NCI-H1694 (cell line): ENCODE data around the gene SLC51A.
A peak's percentile ranks its signal among the peaks of the same experiment; 100 is the strongest.
"Not testable (repeated sequence)": the region's sequence is repeated elsewhere in the genome, so short reads cannot be mapped to it uniquely, and the experiment has no call there.

Source experiments
- DNase-seq: peaks from one replicate; lab custom pipeline; 2025; lab: John Stamatoyannopoulos, UW

Gene SLC51A

DNA sequence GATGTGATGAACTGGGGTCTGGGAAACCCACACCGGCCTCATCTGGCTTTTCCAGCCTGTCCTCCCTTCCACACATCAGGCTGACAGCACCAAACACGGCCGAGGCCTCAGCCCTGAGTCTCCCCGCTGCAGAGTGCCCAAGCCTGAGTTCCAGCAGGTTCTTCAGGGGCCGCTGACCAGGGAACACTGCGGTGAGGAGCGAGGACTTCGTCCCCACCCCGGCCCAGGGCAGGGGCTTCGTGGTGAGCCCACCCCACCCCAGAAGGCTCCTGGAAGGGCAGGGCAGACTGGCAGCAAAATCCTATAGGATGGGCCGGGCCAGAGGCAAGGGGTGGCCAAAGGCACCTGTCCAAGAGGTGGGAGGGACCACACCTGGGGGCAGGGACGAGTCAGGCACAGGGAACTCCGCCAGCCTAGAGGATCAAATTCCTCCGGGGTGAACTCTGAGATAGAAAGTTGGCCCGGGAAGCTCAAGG lies at the start of gene SLC51A:
Gene SLC51A, plus strand, starts transcription at position 446 of the 476 bp plus-strand sequence. CDS start 179 bp downstream, outside the sequence.
- DNase-seq = no peak

DNA sequence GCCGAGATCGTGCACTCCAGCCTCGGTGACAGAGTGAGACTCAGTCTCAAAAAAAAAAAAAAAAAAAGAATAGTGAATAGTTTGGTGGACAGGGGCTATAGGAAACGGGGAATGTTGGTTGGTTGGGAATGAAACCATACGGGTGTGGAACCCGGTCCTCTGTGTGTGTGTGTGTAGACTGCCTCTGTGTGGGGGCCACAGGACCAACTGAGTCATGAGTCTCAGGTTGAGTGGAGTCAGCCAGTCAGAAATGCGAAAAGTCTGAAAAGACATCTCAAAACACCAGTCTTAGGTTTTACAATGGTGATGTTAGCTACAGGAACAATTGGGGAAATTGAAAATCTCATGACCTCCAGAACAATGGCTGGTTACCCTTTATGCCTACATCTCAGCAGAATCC lies 49.6 kb upstream of the SLC51A start:
- no peak for DNase-seq

DNA sequence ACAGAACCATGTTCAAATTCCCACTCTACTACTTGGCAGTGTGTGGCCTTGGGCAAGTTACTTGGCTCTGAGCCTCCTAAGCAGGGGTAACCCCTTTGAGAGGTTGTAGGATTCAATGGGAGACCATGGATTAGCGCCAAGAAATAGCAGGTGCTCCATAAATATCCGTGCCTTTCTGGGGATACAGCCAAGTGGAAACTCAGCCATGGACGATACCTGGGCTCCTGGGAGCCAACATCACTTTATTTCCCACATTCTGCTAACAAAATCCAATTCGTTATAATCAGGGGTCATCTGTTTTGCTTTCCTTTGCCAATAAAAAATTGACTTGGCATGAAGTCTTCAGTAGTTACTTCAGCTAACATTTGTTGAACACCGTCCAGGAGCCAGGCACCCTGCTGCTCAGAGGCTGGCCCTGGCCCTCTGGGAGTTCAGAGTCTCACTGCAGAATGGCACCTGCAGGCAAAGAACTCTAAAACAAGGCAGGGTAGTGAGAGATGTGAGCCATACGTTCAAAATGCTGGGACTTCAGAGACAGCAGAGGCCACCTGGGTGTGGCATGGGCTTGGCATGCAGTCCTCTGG lies 47.4 kb upstream of the SLC51A start:
- DNase-seq = peak; percentile 49

DNA sequence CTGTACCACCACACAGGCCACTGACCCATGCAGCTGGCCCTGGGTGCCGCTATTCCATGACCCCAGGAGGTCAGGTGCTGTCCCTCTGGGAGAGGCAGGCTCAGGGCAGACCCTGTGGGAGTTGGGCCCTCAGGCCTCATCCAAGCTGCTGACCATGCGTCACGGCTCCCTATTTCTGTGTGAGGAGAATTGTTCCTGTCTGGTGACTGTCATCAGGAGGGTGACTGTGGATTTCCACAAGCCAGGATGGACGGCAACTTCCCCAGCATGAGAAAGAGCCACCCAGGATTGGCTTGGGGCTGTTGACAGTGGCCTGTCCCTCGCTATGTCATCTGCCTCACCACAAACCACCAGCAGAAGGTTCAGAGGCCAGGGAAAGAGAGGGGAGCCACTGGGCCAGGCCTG lies 46.5 kb upstream of the SLC51A start:
- DNase-seq = no peak

DNA sequence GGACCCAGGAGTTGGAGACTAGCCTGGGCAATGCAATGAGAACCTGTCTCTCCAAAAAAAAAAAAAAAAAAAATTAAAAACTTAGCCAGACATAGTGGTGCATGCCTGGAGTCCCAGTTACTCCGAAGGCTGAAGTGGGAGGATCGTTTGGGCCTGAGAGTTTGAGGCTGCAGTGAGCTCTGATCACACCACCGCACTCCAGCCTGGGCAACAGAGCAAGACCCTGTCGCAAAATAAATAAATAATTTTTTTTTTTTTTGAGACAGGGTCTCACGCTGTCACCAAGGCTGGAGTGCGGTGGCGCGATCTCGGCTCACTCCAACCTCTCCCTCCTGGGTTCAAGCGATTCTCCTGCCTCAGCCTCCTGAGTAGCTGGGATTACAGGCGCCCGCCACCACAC lies 46.0 kb upstream of the SLC51A start:
- not testable (repeated sequence) for DNase-seq

DNA sequence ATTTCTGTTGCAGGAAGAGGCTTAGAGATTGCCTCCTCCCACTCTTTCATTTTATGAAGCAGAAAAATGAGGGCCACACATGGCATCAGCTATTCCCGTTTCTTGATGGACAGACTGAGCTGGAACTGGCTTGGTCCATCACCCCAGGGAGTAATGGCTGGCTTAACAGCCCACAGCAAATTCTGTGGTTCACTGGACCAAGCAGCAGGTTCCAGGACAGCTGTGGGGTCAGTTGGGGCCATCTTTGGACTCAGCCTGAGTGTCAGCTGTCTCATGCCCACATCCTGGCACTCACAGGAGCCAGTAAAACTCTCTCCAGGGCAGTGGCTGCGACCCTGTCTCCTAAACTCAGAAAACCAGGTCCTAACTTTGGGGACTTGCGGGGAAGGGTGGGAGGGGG lies 41.7 kb upstream of the SLC51A start:
- no peak for DNase-seq

GRCh38 chr3:196175116-196175625 lies 41.2 kb upstream of the SLC51A start:
- no peak for DNase-seq

DNA sequence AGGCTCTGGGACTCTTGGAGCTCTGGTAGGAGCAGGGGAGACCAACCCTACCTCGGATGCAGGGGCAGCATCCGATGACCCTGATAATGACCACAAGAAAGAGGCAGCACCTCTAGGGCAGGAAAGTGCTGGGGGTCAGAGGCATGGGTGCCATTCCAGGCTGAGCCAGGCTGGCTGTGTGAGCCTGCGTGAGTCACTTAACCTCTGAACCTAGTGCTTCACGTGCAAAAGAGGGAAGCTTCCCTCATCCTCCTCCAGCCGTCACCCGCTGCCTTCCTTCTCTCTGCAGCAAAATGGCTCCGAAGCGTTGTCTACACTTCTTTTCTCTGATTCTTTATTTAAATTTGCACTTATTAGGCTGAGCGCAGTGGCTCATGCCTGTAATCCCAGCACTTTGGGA lies 40.6 kb upstream of the SLC51A start:
- no peak for DNase-seq

DNA sequence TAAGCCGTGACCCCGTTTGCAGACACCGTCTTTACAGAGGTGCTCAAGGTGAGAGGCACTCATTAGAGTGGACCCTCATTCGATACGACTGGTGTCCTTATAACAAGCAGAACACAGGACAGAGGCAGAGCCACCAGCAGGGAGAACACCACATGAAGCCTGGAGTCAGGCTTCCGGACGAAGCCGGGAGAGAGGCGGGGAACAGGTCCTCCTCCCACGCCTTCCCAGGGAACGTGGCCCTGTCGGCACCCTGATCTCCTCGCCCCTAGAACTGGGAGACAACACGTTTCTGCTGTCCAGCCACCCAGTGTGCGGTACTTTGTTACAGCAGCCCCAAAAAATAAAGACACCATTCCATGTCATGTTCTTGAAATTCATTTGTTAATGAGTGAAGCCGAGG lies 38.8 kb upstream of the SLC51A start:
- no peak for DNase-seq

- DNase-seq = no peak
Measured at GRCh38 chr3:196177967-196178366, 38.4 kb upstream of the SLC51A start.

DNA sequence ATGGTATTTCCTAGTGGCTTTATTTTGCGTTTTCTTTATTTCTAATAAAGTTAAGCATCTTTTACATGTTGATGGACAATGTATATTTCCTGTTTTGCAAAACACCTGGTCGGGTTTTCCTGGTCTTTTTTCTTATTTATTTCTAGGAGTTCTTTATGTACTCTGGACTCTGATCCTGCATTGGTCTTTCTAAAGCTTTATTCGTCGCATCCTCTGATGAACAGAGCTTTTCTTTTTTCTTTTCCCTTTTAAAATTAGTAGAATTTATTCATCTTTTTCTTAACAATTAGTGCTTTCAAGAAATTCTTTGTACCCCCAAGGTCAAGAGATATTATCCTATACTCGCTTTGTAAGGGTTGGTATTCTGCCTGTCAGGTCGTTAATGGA lies 37.3 kb upstream of the SLC51A start:
- no peak for DNase-seq

DNA sequence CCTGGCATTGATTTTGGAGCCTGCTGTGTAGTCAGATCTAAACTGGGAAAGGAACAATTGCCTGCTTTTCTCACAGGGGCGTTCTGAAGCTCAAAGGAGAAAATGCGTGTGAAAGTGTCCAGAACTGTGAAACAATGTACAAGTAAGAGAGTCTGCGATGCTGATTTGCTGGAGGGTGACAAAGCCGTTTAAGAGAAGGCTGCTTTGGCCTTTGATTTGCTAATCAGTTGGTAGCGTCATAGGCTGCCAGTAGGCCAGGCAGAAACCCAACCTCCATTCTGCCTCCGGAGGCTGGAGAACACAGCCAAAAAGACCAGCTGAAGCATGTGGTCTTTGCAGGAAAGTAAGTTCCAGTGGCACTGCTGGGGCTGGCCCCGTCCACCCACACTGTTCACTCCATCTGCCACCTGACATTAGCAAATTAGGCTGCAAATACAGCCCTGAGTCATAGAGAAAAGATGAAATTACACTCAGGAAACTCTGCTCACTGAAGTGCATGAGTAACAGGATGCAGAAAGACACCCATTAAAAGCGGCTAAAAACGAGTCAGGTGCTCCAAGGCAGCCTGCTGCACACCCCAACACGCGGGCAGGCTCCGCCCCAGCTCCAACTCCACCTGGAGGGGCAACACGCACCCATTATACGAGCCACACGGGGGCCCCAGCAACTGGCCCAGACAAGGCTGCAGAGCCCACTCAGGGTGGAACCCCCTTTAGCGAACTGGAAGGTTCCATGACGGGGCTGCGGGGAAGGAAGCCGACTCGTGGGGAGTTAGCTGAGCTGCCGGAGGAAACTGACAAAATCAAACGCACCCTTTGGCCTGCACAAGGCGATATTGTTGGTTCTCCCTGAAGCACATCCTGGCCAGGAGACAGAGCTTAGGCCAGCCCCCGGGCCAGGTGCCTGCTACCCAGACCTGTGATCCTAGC lies 36.7 kb upstream of the SLC51A start:
- DNase-seq = peak; percentile 28

DNA sequence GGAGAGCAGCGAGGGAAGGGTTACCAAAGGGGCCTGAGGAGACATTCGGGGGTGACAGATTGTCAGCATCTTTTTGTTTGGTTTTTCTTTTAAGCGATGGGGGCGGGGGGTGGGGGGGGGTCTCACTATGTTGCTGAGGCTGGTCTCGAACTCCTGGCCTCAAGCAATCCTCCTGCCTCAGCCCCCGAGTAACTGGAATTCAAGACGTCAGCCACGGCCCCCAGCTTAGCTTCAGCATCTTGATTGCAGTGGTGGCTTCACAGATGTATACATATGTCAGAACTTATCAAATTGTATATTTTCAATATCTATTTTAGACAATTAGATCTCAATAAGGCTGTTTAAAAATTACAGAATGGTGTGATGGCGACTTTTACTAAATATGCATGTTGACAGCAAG lies 36.0 kb upstream of the SLC51A start:
- no peak for DNase-seq

DNA sequence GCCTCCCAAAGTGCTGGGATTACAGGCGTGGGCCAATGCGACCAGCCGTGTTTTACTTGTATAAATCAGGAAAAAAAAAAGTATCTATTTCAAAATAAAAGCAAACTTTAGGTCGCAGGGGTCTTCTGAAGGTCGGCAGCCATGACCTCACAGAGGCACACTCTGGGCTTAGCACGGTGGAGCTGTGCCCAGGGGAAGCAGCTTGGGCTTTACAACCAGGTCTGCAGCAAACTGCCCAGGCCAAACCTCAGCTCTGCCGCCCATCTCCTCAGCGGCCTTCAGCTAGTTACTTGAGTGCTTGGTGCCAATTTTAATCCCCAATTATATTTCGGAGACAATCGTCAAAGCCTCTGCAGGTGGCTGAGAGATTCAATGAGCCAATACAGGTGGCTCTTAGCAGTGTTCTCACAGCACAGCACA lies 35.2 kb upstream of the SLC51A start:
- no peak for DNase-seq

- DNase-seq = not testable (repeated sequence)
Measured at GRCh38 chr3:196184169-196184432, 32.2 kb upstream of the SLC51A start.

DNA sequence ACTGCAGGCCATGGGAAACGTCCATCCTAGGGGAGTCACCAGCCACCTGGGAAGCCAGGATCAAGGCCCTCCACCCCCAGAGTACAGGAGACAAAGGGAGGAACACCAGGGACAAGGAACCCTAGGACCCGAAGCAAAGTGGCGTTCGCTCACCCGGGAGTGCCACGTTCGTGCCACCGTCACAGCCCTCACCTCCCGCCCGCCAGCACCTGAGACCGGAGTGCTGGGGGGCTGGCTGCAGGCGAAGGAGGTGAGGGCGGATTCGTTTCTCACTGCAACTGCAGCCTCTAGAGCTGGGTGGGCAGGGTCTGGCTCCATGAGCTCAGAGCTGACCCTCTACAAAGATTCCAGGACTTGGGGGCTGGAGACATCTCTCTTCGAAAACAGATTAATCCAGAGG lies 31.5 kb upstream of the SLC51A start:
- DNase-seq = no peak

DNA sequence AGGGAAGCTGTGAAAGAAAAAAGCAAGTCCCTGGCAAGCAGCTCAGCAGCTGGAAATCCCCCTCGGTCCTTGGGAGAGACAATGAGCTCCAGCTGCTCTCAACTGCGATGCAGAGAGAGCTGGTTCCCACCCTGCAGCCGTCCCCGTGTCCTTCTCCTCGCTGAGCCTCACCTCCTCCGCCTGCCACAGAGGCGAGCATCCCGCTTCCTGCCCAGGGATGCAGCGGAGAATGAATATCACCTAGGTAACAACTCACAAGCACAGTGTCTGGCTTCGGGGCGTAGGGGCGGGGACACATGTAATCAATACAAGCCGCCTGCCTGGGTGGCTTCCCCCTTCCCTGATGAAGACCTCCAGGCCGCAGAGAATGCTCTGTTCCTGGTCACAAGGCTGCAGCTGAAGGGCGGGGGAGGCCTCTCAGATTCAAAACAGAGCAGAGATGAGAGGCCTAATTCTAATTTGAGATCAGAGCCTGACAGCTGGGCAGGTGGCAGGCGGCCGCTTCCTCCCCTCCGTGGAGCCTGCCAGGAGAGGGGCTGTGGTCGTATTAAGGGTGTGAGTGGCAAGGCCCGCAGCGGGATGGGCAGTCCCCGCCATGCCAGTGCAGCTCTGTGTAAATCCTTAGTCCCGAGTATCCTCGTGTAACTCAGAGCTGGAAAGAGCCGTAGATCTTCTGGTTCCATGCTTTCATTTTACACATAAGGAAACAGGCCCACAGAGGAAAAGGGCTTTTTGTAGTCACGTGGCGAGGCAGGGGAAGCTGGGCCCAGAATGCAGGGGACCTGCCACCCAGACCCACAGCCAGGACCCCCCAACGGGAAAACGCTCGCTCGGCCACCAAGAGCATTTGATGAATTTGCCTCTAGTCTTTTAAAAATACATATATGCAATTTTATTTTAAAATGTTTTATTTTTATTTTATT lies 29.4 kb upstream of the SLC51A start:
- peak; percentile 39 for DNase-seq

DNA sequence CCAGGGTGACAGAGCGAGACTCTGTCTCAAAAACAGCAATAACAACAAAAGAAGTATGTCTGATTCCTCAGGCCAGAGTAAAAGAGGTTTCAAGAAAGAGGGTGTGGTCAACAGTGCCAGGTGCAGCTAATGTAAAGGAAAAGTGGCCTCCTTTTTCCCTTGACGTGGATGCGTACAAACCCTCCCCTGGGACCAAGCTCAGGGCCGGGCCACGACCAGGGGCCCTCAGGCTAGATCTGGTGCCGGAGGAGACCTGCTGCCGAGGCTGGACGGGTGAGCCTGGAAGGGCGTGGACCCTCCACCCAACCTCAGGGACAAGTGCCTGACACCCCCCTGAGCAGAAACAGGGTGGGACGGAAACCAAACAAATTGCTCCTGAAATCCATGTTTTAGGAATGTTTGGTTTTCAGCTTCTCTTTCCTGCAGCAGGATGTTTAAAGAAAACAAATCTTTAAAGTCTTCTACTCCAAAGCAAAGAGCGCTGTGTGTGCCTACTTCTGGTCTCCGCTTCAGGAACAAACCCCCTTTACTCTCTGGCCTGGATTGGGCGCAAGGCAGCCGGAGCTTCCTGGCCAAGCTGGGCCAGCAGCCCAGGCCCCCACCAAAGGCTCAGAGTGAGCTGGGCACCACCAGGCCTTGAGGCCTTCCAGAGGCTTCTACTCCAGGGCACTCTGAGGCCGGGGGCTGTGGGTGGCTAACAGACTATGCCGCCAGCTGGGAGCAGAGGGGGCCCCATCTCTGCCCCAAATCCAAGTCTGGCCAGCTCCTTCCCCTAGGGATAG lies 26.6 kb upstream of the SLC51A start:
- no peak for DNase-seq

- DNase-seq = no peak
Measured at GRCh38 chr3:196192036-196192523, 24.3 kb upstream of the SLC51A start.

DNA sequence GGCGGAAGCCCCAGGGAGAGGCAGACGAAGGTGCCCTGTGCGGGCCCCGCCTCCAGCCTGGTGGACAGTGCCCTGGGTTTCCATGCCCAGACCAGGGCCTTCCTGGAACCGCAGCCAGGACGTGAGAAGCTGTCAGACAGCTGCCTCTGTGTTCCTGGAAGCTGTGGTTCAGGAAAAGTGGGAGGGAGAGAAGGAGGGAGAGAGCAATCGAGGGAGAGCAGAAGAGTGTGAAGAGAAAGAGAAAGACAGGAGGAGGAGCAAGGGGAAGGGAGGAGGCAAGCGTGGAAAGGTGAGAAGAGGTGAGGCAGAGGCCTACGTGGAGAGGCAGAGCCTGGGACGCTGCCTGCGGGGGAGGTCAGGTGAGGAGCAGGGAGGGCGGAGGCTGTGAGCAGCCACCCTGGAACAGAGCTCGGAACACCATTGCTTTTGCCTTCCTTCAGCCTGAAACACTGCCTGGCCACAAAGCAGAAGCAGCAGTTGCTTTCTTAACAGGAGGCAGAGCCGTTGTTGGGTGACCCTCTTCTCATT lies 23.7 kb upstream of the SLC51A start:
- DNase-seq = no peak

DNA sequence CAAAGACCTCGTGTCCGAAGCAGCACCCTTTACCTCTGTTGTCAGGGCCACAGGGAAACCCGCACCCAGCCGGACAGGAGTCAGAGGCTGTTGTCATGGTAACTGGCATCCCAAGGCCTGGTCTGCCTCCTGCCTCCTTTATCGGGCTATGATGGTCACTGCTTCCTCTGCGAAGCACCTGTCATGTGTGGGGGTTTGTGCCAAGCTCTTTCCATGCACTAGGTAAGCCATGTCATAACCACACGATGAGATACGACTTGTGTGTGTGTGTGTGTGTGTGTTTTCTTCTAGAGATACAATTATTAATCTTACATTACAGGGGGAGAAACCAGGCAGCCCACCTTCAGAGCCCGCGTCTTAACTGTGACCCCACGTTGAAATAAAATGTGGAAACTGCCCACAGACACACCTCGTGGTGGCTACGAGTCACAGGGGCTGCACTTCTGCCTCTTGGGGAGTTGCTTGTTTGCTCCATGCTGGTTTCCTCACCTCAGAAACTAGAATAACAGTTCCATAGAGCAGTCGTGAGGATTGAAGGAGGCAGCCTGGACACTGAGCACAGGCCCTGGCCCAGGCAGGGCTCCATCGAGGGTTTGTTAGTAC lies 23.1 kb upstream of the SLC51A start:
- no peak for DNase-seq
